ENCODE data around the gene CHST11. TPM values are rescaled to one million over a fixed set of nuclear protein-coding genes. Genes with fewer than 3 reads are reported as not detected.

Gene CHST11
- total and polyA plus RNA-seq, 7 donors, result 0.60 to 22.8 (median 10.0) TPM

DNA sequence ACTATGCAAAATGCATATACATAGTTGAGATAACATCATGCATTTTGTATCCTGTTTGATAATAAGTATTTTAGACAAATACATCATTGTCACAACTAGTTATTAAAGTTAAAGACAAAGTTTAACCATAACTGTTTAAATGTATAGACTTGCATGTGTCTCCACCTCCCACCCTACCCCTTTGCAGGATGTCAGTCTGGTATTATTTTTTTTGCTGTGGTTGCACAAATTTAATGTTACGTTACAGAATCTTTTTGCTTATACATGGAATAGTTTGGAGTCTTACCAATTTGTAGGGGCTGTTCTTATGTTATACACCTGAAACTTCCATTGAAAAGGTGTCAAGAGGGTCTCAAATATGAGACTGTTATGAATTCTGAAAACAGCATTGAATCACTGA is 5.6 kb downstream of the CHST11 start:
- peaks cover 0 to 32% (median 20%) of the 10 kb centered on the region in 4 donors for H3K4me1 ChIP-seq
- 24 to 84% methylated on average over 1 of the region's 1 CpG for WGBS, 2 donors

DNA sequence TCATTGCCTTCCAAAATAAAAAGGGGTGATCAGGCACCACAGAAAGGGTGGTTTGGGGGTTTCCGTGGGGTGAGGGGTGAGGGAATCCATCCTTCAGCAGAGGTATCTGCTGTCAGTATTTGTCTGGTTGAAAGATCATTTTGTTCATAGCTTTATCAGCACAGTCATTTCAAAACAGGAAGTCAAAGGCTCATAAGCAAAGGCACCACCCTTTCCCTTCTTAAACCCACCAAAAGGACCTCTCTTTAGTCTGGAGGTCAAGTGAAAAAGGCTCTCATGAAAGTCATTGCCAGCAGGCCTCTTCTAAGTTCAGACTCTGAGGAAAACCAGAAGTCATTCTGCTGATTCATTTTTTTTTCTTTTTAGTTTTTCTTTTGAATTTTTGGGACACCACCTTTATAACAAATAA is 6.2 kb downstream of the CHST11 start:
- WGBS, 2 donors, result 44 to 85% methylated on average over 1 of the region's 1 CpG
- intact Hi-C loops (cut with DNase I), result no loop called here
- no peak for DNase-seq

More for the DNA sequence above, 5.6 kb downstream of the CHST11 start:
- Histone ChIP-seq H3K27ac (peak overlapping the region in 1 of 4 donors; percentile 38), H3K27me3 (no peaks in the 10 kb centered on the region), H3K9me3 (no peaks in the 10 kb centered on the region), H3K36me3 (no peaks in the 10 kb centered on the region), H3K4me3 (no peak overlapping the region)
- DNase-seq, result no peak
- TF ChIP-seq POLR2A (IDR thresholded peaks at IDR 0.05) (no peak), POLR2AphosphoS5 (IDR thresholded peaks at IDR 0.05) (no peak), CTCF (IDR thresholded peaks at IDR 0.05) (no peak), EP300 (IDR thresholded peaks at IDR 0.05) (no peak)
- intact Hi-C loops (cut with DNase I), result no loop called here

DNA sequence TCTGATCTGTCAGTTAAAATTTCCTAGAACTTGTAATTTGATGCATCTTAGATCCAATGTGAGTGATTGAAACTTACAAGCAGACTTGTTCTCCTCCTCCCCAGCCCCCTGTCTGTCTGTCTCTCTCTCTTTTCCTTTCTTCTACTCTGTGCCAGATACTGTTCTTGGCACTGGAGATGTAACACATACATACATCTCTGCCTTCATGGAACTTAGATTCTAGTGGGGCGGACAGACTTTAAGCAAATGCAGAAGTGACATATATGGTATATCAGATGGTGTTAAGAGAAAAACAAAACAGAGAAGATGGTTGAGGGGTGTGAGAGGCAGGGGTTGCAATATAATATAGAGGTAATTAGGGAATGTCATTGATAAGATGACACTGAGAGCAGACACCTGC is 6.6 kb downstream of the CHST11 start:
- intact Hi-C loops (cut with DNase I), result no loop called here
- H3K27ac ChIP-seq, result peak overlapping the region in 2 of 4 donors; percentile 33 to 38
- H3K4me3 ChIP-seq, result no peak overlapping the region
- no peaks in the 10 kb centered on the region for H3K36me3 ChIP-seq
- no peaks in the 10 kb centered on the region for H3K9me3 ChIP-seq
- WGBS, 2 donors, result 61 to 92% methylated on average over 1 of the region's 1 CpG
- no peak for DNase-seq
- no peak for TF ChIP-seq POLR2A (IDR thresholded peaks at IDR 0.05)
- TF ChIP-seq CTCF (IDR thresholded peaks at IDR 0.05), result no peak
- no peak for TF ChIP-seq EP300 (IDR thresholded peaks at IDR 0.05)
- TF ChIP-seq POLR2AphosphoS5 (IDR thresholded peaks at IDR 0.05), result no peak
- peaks cover 0 to 30% (median 16%) of the 10 kb centered on the region in 4 donors for H3K4me1 ChIP-seq
- no peaks in the 10 kb centered on the region for H3K27me3 ChIP-seq

More for the DNA sequence above, 6.2 kb downstream of the CHST11 start:
- Histone ChIP-seq H3K36me3 (no peaks in the 10 kb centered on the region), H3K4me3 (no peak overlapping the region), H3K9me3 (no peaks in the 10 kb centered on the region), H3K27ac (peak overlapping the region in 2 of 4 donors; percentile 33 to 38), H3K4me1 (peaks cover 0 to 30% (median 18%) of the 10 kb centered on the region in 4 donors), H3K27me3 (no peaks in the 10 kb centered on the region)
- TF ChIP-seq CTCF (IDR thresholded peaks at IDR 0.05) (no peak), EP300 (IDR thresholded peaks at IDR 0.05) (no peak), POLR2AphosphoS5 (IDR thresholded peaks at IDR 0.05) (no peak), POLR2A (IDR thresholded peaks at IDR 0.05) (no peak)

- 57 to 61% methylated on average over 3 of the region's 3 CpGs for WGBS, 2 donors
- intact Hi-C loops (cut with DNase I), result no loop called here
- Histone ChIP-seq H3K27me3 (no peaks in the 10 kb centered on the region), H3K36me3 (no peaks in the 10 kb centered on the region), H3K4me3 (no peak overlapping the region), H3K4me1 (peaks cover 0 to 18% (median 7%) of the 10 kb centered on the region in 4 donors), H3K27ac (peak overlapping the region in 1 of 4 donors; percentile 6), H3K9me3 (no peaks in the 10 kb centered on the region)
- TF ChIP-seq CTCF (IDR thresholded peaks at IDR 0.05) (no peak), EP300 (IDR thresholded peaks at IDR 0.05) (peak in 1 of 4 donors; percentile 3), POLR2AphosphoS5 (IDR thresholded peaks at IDR 0.05) (peak in 2 of 4 donors; percentile 12 to 31), POLR2A (IDR thresholded peaks at IDR 0.05) (no peak)
- no peak for DNase-seq
These were observed 8.2 kb downstream of the CHST11 start for GRCh38 chr12:104464899-104465298.

Data from sigmoid colon (tissue), 7 donors.